Measurements from ENCODE around the gene USH1C.

The USH1C gene

DNA sequence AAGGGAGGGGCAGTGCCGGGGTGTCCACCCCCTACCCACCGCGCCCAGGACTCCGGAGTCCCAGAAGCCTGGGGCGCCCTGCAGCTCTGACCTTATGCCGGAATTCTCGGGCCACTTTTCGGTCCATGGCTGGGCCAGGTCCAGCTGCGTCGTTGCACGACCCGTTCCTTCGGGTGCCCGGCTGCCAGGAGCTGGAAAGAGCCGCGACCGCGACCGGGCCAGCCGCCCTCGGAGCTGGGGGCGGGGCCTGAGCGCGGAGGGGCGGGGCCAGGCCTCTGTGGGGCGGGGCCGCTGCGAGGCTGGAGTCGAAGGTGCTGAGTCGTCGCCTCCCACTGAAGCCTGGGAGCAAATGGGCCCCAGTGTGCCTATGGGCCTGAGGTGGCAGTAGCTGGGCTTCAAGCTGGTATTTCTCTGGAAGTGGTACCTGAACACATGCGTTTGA lies at the start of gene USH1C:
Gene USH1C, minus strand, starts transcription at position 236 of the 442 bp plus-strand sequence. Its CDS starts 109 bp downstream, at position 127.
- DNase-seq: no peak

GRCh38 chr11:17593466-17594245 lies 49.4 kb upstream of the USH1C start:
- DNase-seq: no peak

DNA sequence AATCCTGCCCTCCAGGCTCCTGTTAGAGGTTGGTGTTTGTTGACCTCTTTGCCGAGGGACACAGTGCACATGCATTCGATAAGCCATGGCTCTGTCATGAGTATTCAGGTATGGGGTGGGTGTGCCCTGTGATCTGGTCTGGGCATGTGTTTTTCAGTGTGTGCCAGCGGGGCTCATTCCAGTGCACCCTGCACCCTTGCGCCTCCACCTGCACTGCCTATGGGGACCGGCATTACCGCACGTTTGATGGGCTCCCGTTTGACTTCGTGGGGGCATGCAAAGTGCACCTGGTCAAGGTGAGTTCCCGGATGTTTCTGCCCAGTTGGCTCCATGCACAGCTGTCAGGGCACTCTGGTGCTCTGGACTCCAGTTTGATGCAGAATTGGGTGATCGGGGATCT lies 47.1 kb upstream of the USH1C start:
- no peak for DNase-seq

GRCh38 chr11:17590463-17590862 lies 46.2 kb upstream of the USH1C start:
- DNase-seq: no peak

GRCh38 chr11:17588721-17589120 lies 44.5 kb upstream of the USH1C start:
- no peak for DNase-seq

GRCh38 chr11:17588166-17588565 lies 44.0 kb upstream of the USH1C start:
- DNase-seq: no peak

GRCh38 chr11:17585911-17586695 lies 41.9 kb upstream of the USH1C start:
- DNase-seq: no peak

- DNase-seq: no peak
Measured at GRCh38 chr11:17581732-17582053, 37.5 kb upstream of the USH1C start.

GRCh38 chr11:17581036-17581731 lies 37.0 kb upstream of the USH1C start:
- no peak for DNase-seq

DNA sequence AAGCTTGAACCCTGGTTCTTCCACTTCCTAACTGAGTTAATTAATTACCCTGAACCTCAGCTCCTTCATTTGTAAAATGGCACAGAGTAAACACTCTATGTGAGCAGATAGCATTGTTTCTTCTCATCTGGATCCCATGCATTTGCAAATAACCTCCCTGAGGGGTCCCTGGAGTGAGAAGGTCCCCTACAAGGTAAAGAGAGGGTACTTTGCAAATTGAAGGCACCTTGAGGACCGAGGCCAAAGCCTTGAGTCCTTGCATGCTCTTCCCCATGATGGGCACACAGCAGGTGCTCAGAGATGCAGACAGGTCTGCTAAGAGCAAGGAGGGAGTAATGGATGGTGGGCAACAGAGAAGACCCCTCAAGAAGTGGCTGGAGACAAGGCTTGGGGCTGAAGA lies 36.1 kb upstream of the USH1C start:
- no peak for DNase-seq

DNA sequence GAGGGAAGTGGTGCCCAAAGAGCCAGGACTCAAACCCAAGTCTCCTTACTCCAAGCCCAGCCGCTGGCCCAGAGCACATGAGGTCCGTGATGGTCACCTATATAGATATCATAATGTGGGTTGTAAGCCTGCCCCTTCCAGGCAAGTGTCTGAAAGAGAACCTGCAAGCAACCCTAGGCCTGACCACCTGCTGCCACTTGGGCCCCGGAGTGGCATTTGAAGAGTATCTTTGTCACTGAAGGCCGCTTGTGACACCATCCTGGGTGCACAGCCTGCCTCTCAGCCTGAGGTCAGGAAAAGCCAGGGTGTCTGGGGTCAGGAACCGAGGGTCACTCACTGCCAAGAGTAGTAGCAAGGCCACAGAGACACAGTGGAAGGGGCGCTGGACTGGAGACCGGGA lies 35.2 kb upstream of the USH1C start:
- DNase-seq: no peak

GRCh38 chr11:17578958-17579357 lies 34.7 kb upstream of the USH1C start:
- DNase-seq: no peak

GRCh38 chr11:17578296-17578695 lies 34.1 kb upstream of the USH1C start:
- DNase-seq: no peak

DNA sequence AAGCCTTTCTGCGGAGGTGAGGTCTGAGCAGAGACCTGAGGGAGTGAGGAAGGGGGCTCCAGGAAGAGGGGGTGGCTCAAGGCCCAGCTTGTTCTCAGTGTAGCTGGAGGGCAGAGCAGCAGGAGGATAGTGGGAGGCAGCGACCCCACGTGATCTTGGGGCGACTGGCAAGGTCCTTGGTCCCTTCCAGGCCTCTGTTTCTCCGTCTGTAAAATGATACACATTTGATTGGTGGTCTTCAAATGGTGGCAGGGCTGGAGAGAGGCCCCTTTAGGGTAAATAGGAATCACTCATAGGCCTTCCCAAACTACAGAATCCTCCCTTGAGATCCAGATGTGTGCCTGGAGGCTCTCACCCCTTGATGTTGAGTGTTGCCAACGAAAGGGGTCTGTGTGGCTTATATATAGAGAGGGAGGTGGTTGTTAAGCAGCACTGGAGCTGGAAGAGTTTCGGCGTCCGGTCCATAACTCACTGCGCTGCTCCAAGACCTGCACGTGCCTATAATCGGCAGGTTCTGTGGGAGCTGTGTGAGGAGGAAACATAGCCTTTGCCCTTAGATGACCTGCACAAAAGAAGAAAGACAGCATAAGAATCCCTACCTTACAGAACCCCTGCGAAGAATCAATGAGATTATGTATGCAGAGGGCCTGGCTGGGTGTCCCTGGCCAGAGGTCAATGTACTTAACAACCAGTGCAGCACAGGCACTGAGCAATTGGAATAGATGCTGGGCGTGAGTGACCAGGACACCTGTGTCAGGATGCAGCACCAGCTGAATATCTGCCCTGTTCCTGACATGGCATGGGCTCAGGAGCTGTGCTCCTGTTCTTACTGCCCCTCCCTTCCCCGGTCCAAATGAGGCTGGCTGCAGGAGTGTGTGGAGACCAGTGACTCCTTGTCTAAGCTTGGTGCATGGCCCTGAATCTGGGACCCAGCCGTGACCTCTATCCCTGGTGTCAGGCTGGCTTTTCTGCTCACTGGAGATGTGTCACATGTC lies 31.5 kb upstream of the USH1C start:
- DNase-seq: no peak

GRCh38 chr11:17574141-17575091 lies 30.2 kb upstream of the USH1C start:
- DNase-seq: no peak

- DNase-seq: no peak
Measured at GRCh38 chr11:17573526-17573925, 29.3 kb upstream of the USH1C start.

GRCh38 chr11:17572791-17573460 lies 28.7 kb upstream of the USH1C start:
- no peak for DNase-seq

DNA sequence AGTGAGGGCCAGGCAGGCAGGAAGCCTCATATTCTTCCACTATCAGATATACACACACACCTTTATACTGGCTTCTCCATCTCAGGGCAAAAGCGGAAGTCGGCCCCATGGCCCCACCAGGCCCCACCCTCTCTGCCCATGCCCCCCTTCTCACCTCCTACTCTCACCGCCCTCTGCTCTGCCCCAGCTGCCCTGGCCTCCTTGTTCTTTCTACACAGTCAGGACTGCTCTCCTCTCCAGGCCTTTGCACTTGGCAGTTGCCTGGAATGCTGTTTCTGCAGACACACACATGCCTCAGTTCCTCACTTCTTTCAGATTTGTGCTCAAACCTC lies 28.1 kb upstream of the USH1C start:
- no peak for DNase-seq

DNA sequence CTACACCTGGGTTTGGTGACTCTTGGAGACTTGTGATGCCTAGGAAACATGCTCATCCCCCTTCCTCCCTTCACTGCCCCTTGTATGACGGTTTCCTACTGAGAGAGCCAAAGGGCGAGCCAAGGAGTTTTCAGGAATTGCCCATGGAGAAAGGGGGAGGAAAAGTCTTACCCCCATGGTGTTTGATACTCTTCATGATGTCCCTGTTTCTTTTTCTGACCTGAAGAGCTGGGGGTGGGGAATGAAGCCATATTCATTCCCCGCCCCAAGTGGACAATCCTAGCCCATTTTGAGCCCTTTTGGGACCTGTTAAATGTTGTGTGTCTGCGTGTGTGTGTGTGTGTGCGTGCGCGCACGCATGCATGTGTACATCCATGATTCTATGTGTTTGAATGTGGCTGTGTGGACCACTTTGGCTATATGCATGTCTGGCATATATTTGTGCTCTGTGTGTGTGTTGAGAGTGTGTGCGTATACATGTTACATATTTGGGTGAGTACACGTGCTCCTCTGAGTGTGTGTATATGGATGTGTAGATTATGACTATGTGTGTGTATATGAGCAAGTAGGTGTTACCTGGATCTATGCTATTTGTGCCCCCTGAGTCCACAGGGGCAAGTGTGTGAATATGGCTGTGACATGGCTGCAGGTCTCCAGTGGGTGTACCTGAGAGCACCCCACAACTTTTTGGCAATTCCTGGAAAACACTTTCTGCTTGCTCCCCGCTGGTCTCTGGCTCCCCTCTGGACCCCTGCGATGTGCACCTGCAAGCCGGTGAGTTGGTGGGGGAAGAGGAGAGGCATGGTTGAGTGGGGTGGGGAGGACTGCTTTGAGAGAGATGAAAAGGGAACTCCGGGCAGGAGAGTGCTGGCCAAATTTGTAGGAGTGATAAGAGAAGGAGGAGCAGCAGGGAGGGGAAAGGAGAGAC lies 27.5 kb upstream of the USH1C start:
- no peak for DNase-seq

DNA sequence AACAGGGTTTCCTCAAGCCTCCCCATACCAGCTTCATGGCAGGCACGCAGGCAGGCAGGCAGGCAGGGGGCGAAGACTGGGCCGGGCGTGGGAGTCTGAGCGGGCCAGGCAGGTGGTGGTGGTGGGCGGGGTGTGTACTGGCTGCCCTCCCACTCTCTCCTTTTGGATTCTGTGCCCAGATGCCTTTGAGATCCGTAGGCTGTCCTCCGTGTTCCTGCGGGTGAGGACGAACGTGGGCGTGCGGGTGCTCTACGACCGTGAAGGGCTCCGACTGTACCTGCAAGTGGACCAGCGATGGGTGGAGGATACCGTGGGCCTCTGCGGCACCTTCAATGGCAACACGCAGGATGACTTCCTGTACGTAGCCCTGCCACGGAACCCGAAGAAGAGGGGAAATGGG lies 25.8 kb upstream of the USH1C start:
- no peak for DNase-seq

All from NCI-H345 (cell line).